Choroid plexus epithelial cell (primary cell): ENCODE results near the gene MAPKAPK2.
A peak's percentile ranks its signal among the peaks of the same experiment; 100 is the strongest.

Experiments
- DNase-seq: peaks from one replicate; pipeline ENCODE4 v3.0.0-alpha.2; 2010; ENCODE audit warnings: low read depth
- H3K4me3 ChIP-seq: 2 replicates; pipeline ENCODE4 v1.5.1; 2011; ENCODE audit warnings: low read depth, mild to moderate bottlenecking, control low read depth, low read length, moderate library complexity
- CTCF ChIP-seq: conservative IDR thresholded peaks from 2 replicates; pipeline ENCODE4 v1.5.1; 2011; ENCODE audit warnings: low read depth, mild to moderate bottlenecking, control low read depth, inconsistent platforms, low read length, moderate library complexity

MAPKAPK2 gene

DNA sequence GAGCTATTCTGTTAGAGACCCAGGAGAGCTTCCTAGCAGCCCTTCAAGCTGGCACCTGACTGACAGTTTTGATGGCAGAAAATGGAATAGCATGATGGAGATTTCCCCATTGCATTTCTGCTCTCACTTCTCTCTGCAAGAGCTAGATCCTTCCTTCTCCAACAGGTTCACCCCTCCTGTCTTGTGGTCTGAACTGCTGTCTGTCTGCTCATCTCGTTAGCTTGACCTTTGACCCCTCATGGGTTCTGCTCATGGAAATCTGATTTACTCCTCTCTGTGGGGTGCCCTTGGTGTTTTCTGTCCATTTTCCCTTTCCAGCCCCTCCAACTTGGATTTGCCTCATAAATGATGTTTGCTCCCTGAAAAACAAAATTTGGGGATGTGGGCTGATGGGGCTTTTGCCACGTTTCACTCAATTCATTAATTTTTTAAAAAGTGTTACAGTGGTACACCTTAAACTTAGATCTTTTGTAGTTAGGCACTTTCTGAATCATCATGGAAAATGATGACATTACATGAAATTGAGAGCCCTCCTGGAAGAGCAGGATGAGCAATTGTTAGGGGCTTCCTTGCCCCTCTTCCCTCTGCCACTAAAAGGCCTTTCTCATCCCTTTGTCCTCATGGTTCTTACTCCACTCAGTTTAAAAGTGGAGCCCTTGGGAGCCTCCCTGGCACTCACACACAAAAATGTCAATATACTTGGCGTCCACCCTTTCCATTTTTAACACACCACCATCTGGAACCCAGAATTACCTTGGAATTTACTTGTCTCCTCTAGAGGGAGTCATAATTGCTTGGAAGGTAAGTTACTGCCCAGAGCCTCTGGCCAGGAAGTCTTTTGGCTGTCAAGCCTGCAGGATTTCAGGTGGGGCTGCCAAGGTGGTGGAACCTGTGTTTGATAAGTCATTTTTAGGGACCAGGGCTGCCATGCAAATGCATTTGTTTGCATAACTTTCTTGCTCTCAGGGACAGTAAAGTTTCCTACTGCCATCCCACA, 54.0 kb downstream of the MAPKAPK2 start:
- no peak overlapping the region for H3K4me3 ChIP-seq
- peak; percentile 54 for TF ChIP-seq CTCF
- DNase-seq = peak; percentile 48

GRCh38 chr1:206739411-206740076, 54.8 kb downstream of the MAPKAPK2 start:
- peak; percentile 44 for DNase-seq
- TF ChIP-seq CTCF = no peak
- H3K4me3 ChIP-seq = no peak overlapping the region

- H3K4me3 ChIP-seq = no peak overlapping the region
- no peak for DNase-seq
- TF ChIP-seq CTCF = no peak
Measured at GRCh38 chr1:206741142-206741701, 56.5 kb downstream of the MAPKAPK2 start.

GRCh38 chr1:206742719-206743383, 58.1 kb downstream of the MAPKAPK2 start:
- TF ChIP-seq CTCF = no peak
- H3K4me3 ChIP-seq = no peak overlapping the region
- DNase-seq = no peak

- DNase-seq = no peak
- no peak overlapping the region for H3K4me3 ChIP-seq
- TF ChIP-seq CTCF = no peak
Measured at GRCh38 chr1:206744683-206745082, 60.0 kb downstream of the MAPKAPK2 start.

GRCh38 chr1:206745301-206745700, 60.6 kb downstream of the MAPKAPK2 start:
- no peak overlapping the region for H3K4me3 ChIP-seq
- no peak for TF ChIP-seq CTCF

More at GRCh38 chr1:206745301-206745700, 60.6 kb downstream of the MAPKAPK2 start:
- DNase-seq = no peak
